ENCODE measurements around the gene KRTCAP2. TPM values are rescaled to one million over a fixed set of nuclear protein-coding genes. Genes with fewer than 3 reads are reported as not detected.

KRTCAP2 gene
- total and polyA plus RNA-seq, 4 donors, result 136 to 255 (median 161) TPM

DNA sequence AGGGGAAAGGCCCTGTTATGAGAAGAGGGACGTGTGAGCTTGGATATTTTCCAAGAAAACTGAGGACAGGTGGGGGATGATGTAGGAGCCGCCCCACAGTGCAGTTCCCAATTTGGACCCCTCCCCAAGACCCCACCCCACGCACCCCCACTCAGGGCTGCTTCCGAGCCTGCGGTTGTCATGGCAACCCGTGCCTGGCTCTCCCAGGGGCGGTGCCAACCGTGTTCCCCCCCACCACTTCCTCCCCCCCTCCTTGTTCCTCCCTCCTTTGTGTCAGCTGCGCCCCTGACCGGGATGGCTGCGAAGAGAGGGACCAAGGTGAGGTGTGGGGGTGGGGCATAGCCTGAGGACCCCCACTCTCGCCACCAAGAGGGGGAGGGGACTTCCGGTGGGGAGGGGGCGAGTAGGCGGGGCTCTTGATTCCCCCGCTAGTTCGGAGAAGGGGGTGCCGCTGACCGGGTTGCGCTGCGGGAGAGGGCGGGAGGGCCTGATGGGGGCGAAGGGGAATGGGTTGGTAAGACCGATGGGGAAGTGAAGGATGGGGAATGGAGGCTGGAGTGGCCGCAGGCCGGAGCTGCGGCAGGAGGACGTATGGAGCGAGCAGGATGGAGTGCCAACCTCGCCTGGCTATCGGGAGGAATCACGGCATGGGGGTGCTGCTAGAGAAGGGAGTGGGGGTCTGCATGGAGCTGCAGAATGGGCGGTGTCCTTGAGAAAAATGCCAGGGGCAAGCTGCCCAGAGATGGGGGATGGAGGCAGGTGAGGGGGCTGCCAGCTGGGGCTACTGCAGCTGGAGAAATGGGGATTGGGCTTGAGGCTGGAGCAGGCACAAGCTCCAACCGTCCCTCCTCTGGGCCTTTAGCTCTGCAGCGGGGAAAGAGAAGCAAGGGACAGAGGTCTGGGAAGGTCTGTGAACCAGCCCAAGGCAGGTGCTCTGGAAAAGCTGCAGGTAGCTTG lies 1.5 kb upstream of the KRTCAP2 start:
- DNase-seq (peak; percentile 60 to 75), ATAC-seq (ENCODE audit: low FRiP score) (no peak)
- intact Hi-C loops (cut with DNase I), result loop anchor here in 1 of 2 donors (5.0 kb wide), 1 partner anchor 53 kb away; no protein-coding TSS in a partner anchor
- no peaks in the 10 kb centered on the region for H3K27me3 ChIP-seq (ENCODE audit: control insufficient read depth in 1 of 2, insufficient read depth in 2 of 2, low read length in 1 of 2)
- no peaks in the 10 kb centered on the region for H3K4me1 ChIP-seq (ENCODE audit: control insufficient read depth in 1 of 2, insufficient read depth in 2 of 2, low read length in 2 of 2)
- H3K36me3 ChIP-seq (ENCODE audit: control insufficient read depth in 1 of 2, insufficient read depth in 2 of 2, low read length in 1 of 2), result peaks cover 0 to under 1% of the 10 kb centered on the region in 2 donors
- no peak overlapping the region for H3K27ac ChIP-seq (ENCODE audit: low read depth in 1 of 2, low read length in 2 of 2)
- H3K9me3 ChIP-seq (ENCODE audit: control insufficient read depth, low read length), result no peaks in the 10 kb centered on the region
- no peak overlapping the region for H3K4me3 ChIP-seq (ENCODE audit: low read length in 2 of 2)
- 5 to 8% methylated on average over 35 of the region's 35 CpGs for WGBS, 2 donors

DNA sequence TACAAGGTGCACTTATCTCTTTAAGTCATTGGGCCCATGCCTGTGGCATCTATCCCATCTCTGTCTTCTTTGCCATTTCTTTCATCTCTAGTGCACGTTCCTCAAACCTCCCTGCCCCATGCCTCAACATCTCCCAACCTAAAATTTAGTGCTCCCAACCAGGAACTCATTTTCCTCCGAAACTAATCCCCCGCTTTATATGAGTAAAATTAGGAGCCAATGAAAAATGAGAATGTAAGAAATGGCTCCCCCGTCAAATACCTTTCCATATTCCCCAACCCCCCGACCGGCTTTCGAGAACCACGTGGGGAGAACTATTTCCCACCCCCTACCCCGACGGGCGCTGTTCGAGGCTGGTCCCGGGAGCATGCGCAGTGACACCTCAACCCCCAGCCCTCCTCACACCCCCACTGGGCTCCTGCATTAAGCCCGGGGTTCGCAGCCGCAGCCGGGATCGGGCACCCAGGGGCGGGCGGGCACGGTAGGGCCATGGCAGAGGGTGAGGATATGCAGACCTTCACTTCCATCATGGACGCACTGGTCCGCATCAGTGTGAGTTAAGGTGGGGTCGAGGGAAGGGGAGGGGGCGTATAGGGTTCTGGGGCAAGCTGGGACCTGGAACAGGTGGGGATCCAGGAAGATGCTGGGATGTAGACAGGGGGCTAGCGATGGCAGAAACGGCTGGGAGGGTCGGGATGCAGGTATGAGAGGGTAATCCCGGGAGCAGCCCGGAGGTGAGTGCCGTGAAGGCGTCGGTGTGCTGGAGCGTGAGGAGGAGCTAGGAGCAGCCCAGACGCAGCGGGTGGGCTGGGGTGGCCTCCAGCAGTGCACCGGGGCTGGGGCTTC lies 597 bp upstream of the KRTCAP2 start, which contains the start of gene TRIM46:
TRIM46 (plus strand) TSS at position 372 of the 846 bp plus-strand sequence; CDS start at position 490, 118 bp downstream.
- DNase-seq (peak; percentile 67 to 79), ATAC-seq (ENCODE audit: low FRiP score) (no peak)
- Histone ChIP-seq H3K36me3 (ENCODE audit: control insufficient read depth in 1 of 2, insufficient read depth in 2 of 2, low read length in 1 of 2) (peaks cover 0 to 3% of the 10 kb centered on the region in 2 donors), H3K27ac (ENCODE audit: low read depth in 1 of 2, low read length in 2 of 2) (peak within 1 kb of the TSS in 1 of 2 donors; percentile 71), H3K4me1 (ENCODE audit: control insufficient read depth in 1 of 2, insufficient read depth in 2 of 2, low read length in 2 of 2) (no peaks in the 10 kb centered on the region), H3K9me3 (ENCODE audit: control insufficient read depth, low read length) (no peaks in the 10 kb centered on the region), H3K4me3 (ENCODE audit: low read length in 2 of 2) (peak within 1 kb of the TSS; percentile 68 to 86), H3K27me3 (ENCODE audit: control insufficient read depth in 1 of 2, insufficient read depth in 2 of 2, low read length in 1 of 2) (no peaks in the 10 kb centered on the region)
- 0 to 1% methylated on average over 36 to 38 of the region's 38 CpGs for WGBS, 2 donors
- intact Hi-C loops (cut with DNase I), result no loop called here

GRCh38 chr1:155171836-155172731 lies 1.0 kb downstream of the KRTCAP2 start:
- intact Hi-C loops (cut with DNase I), result no loop called here
- H3K27me3 ChIP-seq (ENCODE audit: control insufficient read depth in 1 of 2, insufficient read depth in 2 of 2, low read length in 1 of 2), result no peaks in the 10 kb centered on the region
- no peak for DNase-seq
- H3K27ac ChIP-seq (ENCODE audit: low read depth in 1 of 2, low read length in 2 of 2), result peak overlapping the region in 1 of 2 donors; percentile 71
- WGBS, 2 donors, result 37 to 38% methylated on average over 8 of the region's 8 CpGs
- peak; percentile 15 for ATAC-seq (ENCODE audit: low FRiP score)
- H3K4me1 ChIP-seq (ENCODE audit: control insufficient read depth in 1 of 2, insufficient read depth in 2 of 2, low read length in 2 of 2), result no peaks in the 10 kb centered on the region
- no peaks in the 10 kb centered on the region for H3K9me3 ChIP-seq (ENCODE audit: control insufficient read depth, low read length)
- peaks cover 0 to 3% of the 10 kb centered on the region in 2 donors for H3K36me3 ChIP-seq (ENCODE audit: control insufficient read depth in 1 of 2, insufficient read depth in 2 of 2, low read length in 1 of 2)
- peak overlapping the region; percentile 68 to 86 for H3K4me3 ChIP-seq (ENCODE audit: low read length in 2 of 2)

DNA sequence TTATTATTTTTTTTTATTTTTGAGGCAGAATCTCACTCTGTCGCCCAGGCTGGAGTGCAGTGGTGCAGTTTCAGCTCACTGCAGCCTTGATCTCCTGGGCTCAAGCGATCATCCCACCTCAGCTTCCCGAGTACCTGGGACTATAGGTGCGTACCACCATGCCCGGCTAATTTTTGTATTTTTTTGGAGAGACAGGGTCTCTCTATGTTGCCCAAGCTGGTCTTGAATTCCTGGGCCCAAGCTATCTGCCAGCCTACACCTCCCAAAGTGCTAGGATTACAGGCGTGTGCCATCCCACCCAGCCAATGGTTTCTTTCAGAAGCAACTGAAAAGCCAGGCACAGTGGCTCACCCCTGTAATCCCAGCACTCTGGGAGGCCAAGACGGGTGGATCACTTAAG lies 2.3 kb downstream of the KRTCAP2 start:
- WGBS, 2 donors, result 84 to 89% methylated on average over 7 of the region's 7 CpGs
- intact Hi-C loops (cut with DNase I), result no loop called here
- ATAC-seq (ENCODE audit: low FRiP score), result no peak

DNA sequence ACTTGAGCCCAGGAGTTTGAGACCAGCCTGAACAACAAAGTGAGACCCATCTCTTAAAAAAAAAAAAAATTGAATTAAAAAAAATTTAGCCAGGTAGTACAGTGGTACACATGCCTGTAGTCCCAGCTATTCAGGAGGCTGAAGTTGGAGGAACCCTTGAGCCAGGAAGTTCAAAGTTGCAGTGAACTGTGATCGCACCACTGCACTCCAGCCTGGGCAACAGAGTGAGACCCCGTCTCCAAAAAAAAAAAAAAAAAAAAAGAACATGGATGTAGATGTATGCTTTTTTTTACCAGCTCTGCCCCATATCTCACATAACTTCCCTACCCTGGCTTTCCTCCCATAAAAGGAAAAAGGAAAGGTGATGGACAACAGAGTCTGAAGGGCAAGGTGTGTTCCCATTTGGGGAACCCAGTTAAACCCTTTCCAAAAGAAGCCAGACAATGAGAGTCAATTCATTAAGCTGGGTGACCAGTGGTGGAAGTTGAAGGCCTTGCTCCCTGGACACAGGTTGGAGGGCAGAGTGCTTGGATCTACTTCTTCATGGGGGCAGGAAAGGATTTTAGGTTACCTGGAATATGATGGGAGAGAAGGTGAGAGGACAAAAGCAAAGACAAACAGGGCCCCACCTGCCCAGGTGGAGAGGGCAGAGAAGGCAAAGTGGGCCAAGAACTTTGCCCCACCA lies 2.9 kb downstream of the KRTCAP2 start:
- peaks cover 0 to 3% of the 10 kb centered on the region in 2 donors for H3K36me3 ChIP-seq (ENCODE audit: control insufficient read depth in 1 of 2, insufficient read depth in 2 of 2, low read length in 1 of 2)
- no peaks in the 10 kb centered on the region for H3K27me3 ChIP-seq (ENCODE audit: control insufficient read depth in 1 of 2, insufficient read depth in 2 of 2, low read length in 1 of 2)
- H3K4me3 ChIP-seq (ENCODE audit: low read length in 2 of 2), result no peak overlapping the region
- intact Hi-C loops (cut with DNase I), result no loop called here
- WGBS, 2 donors, result 83 to 90% methylated on average over 2 of the region's 2 CpGs
- no peak overlapping the region for H3K27ac ChIP-seq (ENCODE audit: low read depth in 1 of 2, low read length in 2 of 2)
- ATAC-seq (ENCODE audit: low FRiP score), result no peak
- H3K4me1 ChIP-seq (ENCODE audit: control insufficient read depth in 1 of 2, insufficient read depth in 2 of 2, low read length in 2 of 2), result no peaks in the 10 kb centered on the region
- DNase-seq, result peak in 1 of 2 donors; percentile 12
- no peaks in the 10 kb centered on the region for H3K9me3 ChIP-seq (ENCODE audit: control insufficient read depth, low read length)

More for the DNA sequence above, 2.3 kb downstream of the KRTCAP2 start:
- Histone ChIP-seq H3K27me3 (ENCODE audit: control insufficient read depth in 1 of 2, insufficient read depth in 2 of 2, low read length in 1 of 2) (no peaks in the 10 kb centered on the region), H3K9me3 (ENCODE audit: control insufficient read depth, low read length) (no peaks in the 10 kb centered on the region), H3K4me1 (ENCODE audit: control insufficient read depth in 1 of 2, insufficient read depth in 2 of 2, low read length in 2 of 2) (no peaks in the 10 kb centered on the region), H3K36me3 (ENCODE audit: control insufficient read depth in 1 of 2, insufficient read depth in 2 of 2, low read length in 1 of 2) (peaks cover 0 to 3% of the 10 kb centered on the region in 2 donors), H3K27ac (ENCODE audit: low read depth in 1 of 2, low read length in 2 of 2) (no peak overlapping the region), H3K4me3 (ENCODE audit: low read length in 2 of 2) (no peak overlapping the region)
- DNase-seq, result peak in 1 of 2 donors; percentile 36

DNA sequence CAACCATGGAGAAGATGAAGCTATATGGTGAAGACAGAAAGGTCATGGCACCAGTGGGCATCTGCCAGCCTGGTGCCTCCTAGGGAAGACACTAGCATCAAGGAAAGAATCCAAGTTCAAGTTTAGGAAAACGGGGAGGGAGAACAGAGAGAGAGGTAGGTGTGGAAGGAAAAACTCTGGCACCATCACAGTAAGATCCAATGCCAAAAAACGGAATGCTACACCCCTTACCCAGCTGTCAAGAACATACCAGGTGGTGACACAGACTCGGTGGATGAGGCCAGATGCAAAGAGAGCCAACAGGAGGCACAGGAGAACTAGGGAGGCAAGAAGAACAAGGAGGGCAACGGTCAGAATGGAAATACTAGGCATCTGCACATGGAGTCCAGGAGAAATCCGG lies 3.6 kb downstream of the KRTCAP2 start:
- DNase-seq (no peak), ATAC-seq (ENCODE audit: low FRiP score) (no peak)
- peaks cover 0 to 3% of the 10 kb centered on the region in 2 donors for H3K36me3 ChIP-seq (ENCODE audit: control insufficient read depth in 1 of 2, insufficient read depth in 2 of 2, low read length in 1 of 2)
- H3K9me3 ChIP-seq (ENCODE audit: control insufficient read depth, low read length), result no peaks in the 10 kb centered on the region
- no peaks in the 10 kb centered on the region for H3K27me3 ChIP-seq (ENCODE audit: control insufficient read depth in 1 of 2, insufficient read depth in 2 of 2, low read length in 1 of 2)
- intact Hi-C loops (cut with DNase I), result no loop called here
- 69 to 80% methylated on average over 5 of the region's 5 CpGs for WGBS, 2 donors
- no peaks in the 10 kb centered on the region for H3K4me1 ChIP-seq (ENCODE audit: control insufficient read depth in 1 of 2, insufficient read depth in 2 of 2, low read length in 2 of 2)
- no peak overlapping the region for H3K4me3 ChIP-seq (ENCODE audit: low read length in 2 of 2)
- H3K27ac ChIP-seq (ENCODE audit: low read depth in 1 of 2, low read length in 2 of 2), result no peak overlapping the region

DNA sequence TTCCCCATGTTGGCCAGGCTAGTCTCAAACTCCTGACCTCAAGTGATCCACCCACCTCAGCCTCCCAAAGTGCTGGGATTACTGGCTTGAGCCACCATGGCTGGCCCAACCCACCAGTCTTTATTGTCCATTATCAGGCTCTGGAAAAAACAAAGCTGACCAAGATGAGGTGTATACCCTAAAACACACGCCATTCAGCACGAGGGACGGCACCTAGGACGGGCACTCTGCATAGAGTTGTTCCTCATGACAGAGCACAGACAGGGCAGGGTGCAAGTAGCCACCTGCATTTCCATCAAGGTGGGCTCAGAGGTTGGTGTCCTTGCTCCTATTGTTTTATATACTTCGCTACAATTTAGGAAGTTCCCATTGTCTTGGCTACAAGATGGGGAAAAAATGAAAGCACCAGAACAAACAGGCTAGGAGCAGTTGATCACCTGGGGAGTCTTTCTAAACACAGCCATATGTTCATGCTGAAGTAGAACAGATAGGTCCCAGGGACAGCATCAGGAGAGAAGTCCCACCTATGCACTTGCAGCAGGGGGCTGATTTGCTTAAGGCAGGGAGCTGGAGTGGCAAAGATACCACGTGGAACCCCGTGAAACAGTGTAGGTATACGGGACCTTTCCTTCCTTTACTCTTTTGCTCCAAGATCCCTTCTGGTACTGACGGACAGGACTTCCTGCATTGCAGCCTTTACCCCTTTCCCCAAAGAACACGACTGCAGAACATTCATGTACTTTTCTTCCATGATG lies 4.5 kb downstream of the KRTCAP2 start:
- no peaks in the 10 kb centered on the region for H3K4me1 ChIP-seq (ENCODE audit: control insufficient read depth in 1 of 2, insufficient read depth in 2 of 2, low read length in 2 of 2)
- H3K27me3 ChIP-seq (ENCODE audit: control insufficient read depth in 1 of 2, insufficient read depth in 2 of 2, low read length in 1 of 2), result no peaks in the 10 kb centered on the region
- H3K36me3 ChIP-seq (ENCODE audit: control insufficient read depth in 1 of 2, insufficient read depth in 2 of 2, low read length in 1 of 2), result peaks cover 0 to 3% of the 10 kb centered on the region in 2 donors
- DNase-seq (peak in 1 of 2 donors; percentile 43), ATAC-seq (ENCODE audit: low FRiP score) (no peak)
- H3K27ac ChIP-seq (ENCODE audit: low read depth in 1 of 2, low read length in 2 of 2), result no peak overlapping the region
- H3K9me3 ChIP-seq (ENCODE audit: control insufficient read depth, low read length), result no peaks in the 10 kb centered on the region
- no peak overlapping the region for H3K4me3 ChIP-seq (ENCODE audit: low read length in 2 of 2)
- 73 to 81% methylated on average over 10 of the region's 10 CpGs for WGBS, 2 donors
- intact Hi-C loops (cut with DNase I), result loop anchor here in 1 of 2 donors (1.0 kb wide), 1 partner anchor 77 kb away; no protein-coding TSS in a partner anchor

Data from aorta (tissue), 5 donors.